T-helper 2 cell (primary cell): ENCODE data around the gene SFMBT2.

Experiments
- DNase-seq, 5 experiments: peaks; one replicate each; pipeline versions ENCODE4 v3.0.0 to v3.0.0-alpha.2; 2012 to 2022

Gene SFMBT2

DNA sequence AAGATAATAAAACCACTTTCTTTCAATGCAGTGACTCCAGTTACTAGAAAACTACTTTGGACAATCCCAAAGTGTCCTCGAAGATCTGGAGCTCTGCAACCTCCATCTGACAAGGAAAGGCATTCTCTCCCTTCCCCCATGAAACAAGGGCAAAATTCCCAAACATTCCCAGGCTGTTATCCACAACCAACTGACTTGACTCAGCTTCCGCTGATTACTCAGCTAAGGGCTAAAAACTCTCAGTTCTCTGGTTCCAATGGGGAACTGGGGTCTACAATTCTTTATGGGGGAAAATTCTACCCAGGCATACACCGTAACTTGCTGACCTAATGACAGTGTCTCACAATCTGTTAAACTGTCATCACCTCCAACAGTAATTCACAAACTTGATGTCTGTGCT is 48.4 kb downstream of the SFMBT2 start:
- no peak for DNase-seq

DNA sequence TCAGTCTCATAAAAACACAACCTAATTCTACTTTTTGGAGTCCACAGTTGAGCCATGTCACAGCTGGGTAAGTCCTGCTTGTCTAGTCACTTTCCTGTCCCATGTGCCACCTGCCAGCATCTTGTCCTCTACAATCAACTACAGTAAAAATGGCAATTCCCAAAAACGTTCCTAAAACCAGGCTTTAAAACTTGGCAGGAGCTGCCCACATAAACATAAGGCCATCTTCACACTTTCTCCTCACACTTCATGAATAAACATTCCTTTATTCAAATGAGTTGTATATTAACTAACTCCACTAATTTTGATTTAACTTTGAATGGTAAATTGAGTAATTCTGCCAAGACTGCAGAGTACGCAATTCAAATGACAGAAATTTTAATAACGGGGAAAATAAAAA is 49.5 kb downstream of the SFMBT2 start:
- DNase-seq, result no peak

DNA sequence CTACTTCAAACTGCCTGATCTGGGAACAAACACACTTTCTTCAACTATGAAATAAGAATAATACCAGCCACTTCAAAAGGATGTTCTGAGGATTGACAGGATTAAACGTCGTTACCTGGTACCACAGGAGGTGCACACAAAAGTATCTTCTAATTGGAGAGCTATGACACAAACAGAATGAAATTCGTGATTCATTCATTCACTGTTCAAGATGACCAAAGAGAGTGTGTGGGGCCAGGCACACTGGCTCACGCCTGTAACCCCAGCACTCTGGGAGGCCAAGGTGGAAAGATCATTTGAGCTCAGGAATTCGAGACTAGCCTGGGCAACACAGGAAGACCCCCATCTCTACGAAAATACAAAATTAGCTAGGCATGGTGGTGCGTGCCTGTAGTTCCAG is 50.9 kb downstream of the SFMBT2 start:
- no peak for DNase-seq

DNA sequence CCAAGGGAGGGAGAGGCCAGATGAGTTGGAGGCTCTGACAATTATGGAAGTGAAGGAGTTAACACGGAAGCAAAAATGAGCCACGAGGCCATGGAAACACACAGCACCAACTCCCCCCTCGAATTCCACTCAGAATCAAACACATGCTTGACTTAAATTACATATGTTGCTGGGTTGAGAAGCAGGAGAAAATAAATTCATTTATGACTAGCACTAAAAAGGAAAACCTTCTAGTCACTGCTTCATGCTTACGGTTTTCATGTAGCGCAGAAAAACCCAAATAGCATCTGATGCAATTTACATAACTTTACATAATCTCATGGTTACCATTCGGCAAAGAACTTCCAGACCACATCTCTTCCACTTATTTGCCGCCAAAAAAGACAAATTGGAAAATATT is 51.5 kb downstream of the SFMBT2 start:
- DNase-seq, result no peak

DNA sequence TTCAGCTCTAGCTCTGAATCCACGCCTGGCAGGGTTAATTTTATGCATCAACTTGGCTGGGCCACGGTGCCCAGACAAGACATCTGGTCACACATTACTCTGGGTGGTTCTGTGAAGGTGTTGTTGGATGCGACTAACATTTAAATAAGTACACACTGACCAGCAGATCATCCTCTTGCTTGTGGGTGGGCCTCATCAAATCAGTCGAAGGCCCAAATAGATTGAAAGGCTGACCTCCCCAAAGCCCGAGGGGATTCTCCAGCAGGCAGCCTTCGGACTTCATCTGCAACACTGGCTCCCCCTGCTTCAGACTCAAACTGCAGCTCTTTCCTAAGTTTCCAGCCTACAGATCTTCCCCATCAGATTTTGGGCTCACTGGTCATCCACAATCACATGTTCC is 53.6 kb downstream of the SFMBT2 start:
- no peak for DNase-seq

DNA sequence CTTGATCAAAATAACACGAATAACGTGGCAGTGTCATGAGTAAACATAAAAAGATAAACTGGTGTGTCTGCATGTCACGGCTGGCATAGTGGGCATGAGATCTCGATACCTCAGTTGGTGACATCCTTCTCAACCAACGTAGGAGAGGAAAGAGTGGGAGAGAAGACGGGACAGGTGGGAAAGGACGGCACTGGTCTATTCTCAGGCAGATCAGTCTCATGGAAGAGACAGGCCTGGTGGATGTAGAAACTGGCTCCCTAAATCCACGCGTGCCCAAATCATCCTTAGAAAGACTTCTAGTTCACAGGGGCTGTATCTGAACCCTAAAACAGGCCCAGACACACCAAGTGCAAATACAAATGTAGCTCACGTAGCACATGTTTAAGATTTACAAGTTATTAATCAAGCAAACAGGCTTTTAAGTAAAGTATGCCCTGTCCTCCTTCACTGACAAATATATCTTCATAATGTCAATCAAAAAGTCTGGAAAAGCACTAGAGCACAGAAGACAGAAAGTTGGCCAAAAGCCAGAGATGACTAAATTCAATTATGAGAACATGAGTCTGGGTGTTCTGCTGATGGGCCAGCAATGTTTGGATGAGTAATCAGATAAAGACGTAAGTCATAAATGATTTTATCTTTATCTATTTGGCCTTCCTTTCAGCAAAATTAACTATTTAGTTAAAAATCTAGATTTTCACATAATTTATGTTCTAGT is 56.3 kb downstream of the SFMBT2 start:
- peak in 1 of 5 experiments; percentile 64 for DNase-seq

DNA sequence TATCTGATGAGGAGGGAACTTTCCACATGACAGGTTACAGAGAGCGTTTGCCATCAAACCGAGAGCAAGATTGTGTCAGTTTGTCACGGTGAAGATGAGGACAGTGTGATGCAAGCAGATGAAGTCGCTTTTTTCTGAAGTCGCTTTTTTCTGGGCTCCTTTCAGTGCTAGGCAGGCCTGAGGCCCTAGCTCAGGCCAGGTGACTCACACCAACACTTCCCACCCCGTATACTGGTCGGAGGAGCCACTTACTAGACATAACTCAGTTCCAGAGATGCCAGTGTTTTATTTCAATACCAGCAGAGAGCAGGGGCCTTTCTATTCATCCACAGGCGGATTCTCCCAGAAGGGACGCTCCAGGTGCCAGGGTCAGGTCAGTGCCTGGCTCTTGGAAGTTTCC is 58.9 kb downstream of the SFMBT2 start:
- no peak for DNase-seq

DNA sequence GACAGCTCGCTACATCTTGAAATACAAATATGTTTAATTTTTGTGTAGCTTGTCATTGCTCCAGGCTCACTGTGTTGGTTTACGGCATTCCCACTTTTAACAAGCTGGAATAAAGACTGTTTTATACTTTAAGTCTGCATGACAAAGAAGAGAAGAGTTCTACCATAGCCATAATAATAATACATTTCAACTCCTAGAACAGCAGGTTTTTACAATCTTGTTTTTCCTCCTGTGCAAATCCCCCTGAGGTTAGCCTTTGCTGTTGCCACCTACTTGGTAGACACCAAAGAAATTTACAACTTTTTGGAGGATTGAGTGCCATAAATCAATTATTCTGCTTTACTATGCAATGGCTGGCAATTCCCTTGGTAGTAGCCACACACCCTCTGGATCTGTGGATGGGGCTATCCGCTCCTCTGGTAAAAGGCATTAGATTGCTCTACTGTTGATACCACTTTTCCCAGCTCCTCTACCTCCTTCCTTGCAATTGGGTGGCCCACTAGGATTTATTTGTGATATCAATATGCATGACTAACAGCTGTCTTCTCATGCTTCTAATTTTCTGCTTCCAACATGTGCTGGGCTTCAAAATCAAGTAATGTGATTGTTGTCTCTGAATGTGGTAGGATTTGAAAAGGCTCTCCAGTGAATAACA is 60.2 kb downstream of the SFMBT2 start:
- no peak for DNase-seq

DNA sequence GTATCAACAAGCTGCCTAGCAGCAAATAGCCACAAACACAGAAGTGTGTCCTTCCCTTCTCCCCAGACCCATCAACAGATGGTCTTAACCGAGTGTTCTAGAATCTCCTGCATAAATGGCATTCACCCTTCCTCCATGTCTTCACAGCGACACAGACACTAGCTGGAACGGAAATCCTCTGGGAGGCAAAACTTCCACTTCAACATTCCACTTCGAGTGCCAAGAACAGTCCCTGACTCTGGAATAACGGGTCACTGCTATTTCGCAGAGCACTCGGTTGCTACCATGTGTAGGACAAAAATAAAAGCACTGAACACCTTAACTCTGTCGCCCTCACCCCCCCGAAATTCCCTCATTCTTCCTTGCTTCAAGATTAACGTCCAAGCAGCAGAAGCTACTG is 65.1 kb downstream of the SFMBT2 start:
- DNase-seq, result no peak

DNA sequence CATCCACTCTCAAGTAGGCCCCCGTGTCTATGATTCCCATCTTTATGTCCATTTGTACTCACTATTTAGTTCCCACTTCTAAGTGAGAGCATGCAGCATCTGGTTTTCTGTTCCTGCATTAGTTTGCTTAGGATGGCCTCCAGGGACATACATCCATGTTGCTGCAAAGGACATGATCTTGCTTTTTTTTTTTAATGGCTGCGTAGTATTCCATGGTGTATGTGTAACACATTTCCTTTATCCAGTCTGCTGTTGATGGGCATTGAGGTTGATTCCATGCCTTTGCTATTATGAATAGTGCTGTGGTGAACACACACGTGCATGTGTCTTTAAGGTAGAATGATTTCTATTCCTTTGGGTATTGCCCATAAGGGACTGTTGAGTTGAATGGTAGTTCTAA is 67.8 kb downstream of the SFMBT2 start:
- DNase-seq, result no peak

DNA sequence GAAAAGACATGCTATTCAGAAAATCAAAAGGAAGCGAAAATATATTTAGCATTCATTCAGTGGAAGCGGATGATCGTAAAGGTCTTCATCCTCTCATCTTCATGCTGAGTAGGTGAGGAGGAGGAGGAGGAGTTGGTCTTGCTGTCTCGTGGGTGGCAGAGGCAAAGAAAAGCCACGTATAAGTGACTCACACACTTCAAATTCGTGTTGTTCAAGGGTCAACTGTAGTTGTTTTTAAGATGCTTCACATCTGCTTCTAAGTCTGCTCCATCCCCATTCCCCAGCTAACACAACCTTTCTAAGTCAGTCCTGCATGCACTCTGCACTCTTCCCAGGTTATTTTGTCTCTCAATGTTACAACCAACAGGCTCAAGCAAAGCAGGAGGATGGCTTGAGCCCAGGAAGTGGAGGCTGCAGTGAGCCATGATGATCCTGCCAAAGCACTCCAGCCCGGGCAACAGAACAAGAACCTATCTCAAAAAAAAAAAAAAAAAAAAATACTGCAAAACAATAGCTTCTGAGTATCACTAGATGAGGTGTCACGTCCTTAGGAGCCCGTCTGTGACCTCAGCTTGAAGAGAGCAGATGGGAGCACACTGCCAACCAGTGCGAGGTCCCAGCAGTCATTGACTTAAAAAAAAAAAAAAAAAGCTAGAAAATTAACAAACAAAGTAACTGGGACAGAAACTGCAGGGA is 70.5 kb downstream of the SFMBT2 start:
- no peak for DNase-seq

DNA sequence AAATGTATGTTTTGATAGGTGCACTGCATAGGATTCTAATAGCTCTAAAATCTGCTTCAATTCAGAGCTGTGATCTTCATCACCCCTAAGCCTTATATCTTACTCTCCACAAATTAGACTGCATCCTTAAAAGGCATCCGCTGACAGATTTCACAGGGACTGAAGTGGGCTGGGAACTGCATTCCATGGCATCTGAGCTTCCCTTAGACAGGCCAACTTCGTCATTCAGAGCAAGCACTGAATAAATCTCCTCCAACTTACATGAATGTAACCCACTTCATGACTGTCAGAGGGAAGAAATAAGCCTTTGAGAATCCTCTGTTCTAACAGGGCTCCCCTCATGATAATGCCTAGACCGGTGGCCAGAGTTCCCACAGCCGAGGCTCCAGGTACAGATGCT is 71.3 kb downstream of the SFMBT2 start:
- DNase-seq, result no peak

DNA sequence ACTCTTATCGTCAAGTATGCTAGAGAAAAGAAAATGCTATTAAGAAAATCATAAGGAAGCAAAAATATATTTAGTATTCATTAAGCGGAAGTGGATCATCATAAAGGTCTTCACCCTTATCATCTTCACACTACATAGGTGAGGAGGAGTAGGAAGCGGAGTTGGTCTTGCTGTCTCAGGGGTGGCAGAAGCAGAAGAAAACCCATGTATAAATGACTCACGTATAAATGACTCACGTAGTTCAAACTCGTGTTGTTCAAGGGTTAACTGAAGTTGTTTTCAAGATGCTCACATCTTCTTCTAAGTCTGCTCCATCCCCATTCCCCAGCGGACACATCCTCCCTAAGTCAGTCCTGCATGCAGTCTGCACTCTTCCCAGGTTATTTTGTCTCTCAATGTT is 72.4 kb downstream of the SFMBT2 start:
- DNase-seq, result no peak

DNA sequence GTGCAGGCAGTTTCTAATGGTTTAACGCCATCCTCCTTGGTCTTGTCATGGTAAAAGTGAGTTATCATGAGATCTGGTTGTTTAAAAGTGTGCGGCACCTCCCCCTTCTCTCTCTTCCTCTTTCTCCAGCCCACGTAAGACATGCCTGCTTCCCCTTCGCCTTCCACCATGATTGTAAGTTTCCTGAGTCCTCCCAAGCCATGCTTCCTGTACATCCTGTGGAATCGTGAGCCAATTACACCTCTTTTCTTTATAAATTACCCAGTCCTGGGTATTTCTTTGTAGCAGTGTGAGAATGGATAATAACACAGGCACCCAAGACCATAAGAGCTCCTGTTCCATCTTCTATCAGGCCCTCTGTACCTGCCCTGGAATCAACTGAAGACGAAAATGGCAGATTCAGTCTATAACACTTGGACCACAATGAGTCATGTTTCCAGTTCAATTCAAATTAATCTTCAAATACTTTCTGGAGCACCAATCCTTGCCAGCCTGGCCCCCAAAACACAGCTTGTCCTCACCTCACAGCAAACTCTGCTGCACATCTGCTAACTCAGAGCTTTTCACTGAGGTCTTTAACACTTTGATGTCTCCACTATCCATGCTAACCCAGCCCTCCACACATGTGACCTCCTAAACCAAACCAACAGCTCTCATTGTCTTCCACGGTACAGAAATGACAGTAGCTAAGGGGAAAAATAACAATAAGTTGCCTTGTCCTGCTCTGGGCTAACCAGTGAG is 73.2 kb downstream of the SFMBT2 start:
- DNase-seq, result no peak

DNA sequence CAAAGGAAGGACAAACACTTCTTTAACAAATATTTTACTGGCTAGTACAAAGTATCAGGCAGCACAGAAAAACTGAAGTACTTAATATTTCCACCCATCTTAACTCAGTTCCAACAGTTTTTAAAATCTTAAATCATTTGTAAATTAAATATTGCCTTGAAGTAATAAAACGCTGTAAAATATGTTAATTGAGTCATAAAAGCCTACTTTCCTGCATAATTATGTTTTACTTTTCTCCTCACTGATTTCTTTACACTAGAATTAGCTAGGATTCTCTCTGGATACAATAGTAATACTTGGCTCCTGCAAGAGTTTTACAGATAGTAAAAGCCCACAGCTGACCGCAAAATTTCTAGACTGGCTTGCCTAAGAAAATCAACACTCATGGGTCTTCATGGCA is 74.9 kb downstream of the SFMBT2 start:
- no peak for DNase-seq

DNA sequence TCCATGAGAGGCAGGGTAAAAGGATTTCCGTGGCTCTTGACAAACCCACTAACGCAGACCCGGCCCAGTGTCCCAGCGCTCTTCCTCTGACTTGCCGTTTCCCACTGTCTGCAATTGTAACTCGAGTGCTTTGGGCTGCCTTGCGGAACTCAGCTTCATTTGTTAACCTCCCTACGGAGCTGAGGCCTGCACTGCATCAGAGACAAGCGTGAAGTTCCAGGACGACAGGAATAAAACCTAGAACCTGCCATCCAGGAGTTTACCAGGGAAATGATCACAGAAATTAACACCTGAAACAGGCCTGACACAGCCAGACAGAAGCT is 76.2 kb downstream of the SFMBT2 start:
- DNase-seq, result no peak

DNA sequence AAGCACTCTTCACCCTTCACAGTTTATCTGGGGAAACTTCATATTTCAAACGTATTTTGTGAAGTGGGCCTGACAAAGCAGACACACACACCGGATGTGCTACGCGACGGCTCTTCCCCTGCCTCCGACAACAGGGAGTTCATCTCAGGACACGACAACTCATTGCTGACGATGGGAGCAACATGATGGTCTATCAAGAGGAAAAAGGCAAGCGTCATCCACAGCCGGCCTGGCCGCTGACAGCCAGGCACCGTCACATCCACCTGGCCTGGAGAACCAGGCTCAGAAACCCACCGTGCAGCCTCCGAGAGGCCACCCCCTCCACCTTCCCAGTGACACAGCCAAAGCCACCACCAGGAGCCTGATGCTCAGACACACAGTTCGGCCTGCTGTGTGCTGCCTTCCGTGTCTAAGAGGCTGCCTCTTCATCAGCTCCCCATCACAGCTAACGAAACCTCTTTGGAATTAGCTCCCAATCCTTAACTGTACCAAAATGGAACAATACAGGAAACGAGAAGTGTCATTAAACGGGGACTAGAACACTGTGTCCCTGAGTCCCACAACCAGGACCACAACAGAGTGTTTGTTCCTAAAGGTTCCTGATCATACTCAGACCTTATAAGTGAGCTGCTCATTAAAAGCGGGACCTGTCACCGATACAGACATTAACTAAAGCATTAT is 76.7 kb downstream of the SFMBT2 start:
- no peak for DNase-seq

DNA sequence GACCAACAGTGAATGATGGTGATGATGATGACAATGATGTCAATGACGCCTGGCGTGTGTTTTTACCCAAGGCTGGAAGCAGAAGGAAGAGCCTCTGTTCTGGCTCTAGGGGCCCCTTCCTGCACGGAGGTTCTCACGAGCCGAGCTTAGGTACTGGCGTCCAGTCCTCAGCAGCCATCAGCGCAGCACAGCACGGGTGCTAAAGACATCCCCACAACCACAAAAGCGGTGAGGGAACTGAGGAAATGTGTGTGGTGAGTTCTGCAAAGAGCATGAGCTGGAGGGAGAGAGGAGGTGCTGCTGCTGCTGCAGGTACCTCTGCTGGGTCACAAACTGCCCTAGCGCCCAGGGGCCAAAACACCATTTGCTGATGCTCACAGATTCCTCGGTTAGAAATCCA is 81.6 kb downstream of the SFMBT2 start:
- peak in 1 of 5 experiments; percentile 3 for DNase-seq

DNA sequence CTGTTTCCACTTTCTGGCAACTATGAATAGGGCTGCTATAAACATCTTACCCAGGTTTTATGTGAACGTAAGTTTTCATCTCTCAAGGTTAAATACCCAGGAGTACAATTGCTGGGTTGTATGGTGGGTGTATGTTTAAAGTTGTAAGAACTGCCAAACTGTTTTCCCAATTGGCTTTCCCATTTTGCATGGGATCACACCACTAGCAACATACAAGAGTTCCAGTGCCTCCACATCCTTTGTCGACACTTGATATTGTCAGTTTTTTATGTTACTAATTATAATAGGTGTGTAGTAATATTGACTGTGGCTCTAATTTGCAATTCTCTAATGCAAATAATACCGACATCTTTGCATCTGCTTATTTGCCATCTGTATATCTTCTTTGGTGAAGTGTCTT is 82.9 kb downstream of the SFMBT2 start:
- no peak for DNase-seq

DNA sequence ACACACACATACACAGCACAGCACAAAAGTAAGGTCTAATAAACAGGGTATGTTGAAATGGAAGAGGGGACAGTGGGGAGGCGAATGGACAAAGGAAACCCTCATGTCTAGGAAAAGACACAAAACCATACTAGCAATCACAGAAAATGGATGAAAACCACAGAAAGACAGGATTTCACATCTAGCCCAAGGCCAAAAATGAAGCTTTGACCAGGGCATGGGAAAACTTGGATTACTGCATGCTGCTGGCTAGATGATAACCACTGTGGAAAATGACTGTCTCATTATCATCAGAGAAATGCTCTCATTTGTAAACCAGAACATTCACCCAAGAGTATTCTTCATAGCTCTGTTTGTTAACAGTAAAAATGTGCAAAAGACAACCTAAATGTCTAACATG is 88.2 kb downstream of the SFMBT2 start:
- DNase-seq, result no peak

DNA sequence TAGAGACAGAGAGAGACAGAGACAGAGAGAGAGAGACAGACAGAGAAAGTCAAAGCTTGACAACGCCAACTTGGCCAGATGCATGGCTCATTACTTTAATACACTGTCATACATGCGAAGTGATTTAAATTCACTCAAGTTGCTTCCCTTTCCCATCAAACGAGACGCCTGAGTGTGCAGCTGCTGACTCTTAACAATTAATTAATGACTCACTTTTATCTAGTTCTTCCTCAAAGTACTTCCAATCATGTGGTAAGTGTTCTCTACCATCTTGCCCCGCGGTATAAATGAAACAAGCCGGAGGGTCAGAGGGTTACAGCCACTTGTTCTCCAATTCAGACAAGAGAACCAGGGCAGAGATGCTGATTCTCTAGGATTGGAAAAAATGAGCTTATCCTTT is 90.8 kb downstream of the SFMBT2 start:
- no peak for DNase-seq

DNA sequence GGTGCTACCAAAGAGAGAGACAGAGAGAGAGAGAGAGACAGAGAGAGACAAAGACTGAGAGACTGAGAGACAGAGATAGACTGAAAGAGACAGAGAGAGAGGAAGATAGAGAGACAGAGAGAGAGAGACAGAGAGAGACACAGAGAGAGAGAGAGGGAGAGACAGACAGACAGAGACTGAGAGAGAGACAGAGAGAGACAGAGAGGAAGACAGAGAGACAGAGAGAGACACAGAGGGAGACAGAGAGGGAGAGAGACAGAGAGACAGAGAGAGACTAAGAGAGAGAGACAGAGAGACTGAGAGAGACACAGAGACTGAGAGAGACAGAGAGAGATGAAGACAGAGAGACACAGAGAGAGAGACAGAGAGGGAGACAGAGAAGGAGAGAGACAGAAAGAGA is 91.2 kb downstream of the SFMBT2 start:
- no peak for DNase-seq

DNA sequence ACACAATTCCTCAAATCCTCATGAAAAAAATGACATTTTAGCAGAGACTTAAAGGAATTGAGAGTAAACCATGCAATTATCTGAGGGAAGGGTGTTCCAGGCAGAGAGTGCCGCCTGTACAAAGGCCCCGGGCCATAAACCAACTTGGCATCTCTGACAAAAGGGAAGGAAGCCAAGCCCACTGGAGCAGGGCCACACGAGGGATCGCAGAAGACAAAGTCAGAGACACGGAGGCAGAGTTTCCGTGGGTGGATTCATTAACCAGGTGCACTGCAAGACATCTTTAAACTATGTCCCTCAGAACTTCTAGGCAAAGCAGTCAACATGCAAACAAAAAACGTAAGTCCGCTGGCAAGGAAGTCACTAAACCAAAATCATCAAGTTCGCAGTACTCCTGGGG is 92.0 kb downstream of the SFMBT2 start:
- no peak for DNase-seq
